ENCODE measurements around the gene PPOX. TPM values are rescaled to one million over a fixed set of nuclear protein-coding genes. Genes with fewer than 3 reads are reported as not detected.

Gene PPOX
- total RNA-seq, 1 donor from 2014 or later: 36.3 TPM

DNA sequence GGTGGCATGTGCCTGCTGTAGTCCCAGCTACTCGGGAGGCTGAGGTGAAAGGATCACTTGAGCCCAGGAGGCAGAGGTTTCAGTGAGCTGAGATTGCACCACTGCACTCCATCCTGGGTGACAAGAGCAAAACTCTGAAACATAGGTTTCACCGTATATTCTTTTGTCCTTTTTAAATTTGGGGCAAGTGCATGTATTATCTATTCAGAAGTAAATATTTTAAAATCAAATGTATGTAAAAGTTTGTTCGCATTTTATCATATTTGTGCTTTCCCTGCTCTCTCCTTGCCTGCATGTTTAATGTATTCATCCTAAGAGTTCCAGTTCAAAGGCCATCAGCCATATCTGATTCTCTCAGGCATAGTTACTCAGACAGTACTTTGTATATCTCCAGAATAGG is 20.4 kb upstream of the PPOX start:
- intact Hi-C loops (cut with micrococcal nuclease): no loop called here

DNA sequence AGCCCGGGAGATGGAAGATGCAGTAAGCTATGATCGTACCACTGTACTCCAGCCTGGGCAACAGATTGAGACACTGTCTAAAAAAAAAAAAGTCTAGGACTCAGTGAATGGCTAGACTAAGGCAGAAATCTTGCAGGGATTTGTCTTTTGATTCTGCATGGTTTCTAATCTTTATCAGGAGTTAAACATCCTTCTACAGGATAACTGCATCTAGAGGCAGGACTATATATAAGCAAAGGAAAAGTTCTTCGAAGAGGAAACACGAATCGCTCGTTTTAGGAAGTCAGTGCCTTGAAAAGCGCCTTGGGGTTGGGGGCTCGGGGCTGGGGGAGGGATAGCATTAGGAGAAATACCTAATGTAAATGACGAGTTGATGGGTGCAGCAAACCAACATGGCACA is 13.1 kb upstream of the PPOX start:
- intact Hi-C loops (cut with micrococcal nuclease): loop anchor here (1.0 to 2.0 kb wide), 5 partner anchors 14 to 107 kb away; partner anchors contain the start of genes DEDD, NIT1, PFDN2 and PPOX

DNA sequence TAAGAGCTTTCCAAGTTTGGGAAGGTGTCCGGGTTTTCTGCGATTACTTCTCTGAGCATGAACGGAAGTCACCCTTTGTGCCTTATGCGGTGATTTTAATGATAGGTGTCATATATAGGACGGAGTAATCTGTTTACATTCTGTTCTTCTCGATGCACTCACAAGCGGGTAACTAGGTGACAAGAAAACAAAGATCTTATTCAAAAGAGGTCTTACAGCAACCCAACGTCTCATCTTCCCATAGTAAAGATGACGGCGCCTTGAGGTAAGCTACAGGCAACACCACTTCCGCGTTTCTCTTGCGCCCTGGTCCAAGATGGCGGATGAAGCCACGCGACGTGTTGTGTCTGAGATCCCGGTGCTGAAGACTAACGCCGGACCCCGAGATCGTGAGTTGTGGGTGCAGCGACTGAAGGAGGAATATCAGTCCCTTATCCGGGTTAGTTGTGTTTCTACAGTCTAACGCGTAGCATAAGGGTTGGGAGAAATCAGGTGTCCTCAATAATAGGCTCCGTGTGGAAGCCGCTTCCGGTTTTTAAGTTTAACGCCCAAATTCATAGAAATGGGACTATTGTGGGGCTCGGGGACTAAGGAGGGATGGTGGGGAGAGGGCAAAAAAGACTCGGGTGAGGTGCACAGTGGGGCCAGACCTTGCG is 12.4 kb upstream of the PPOX start, which contains the start of gene UFC1:
Gene UFC1 (plus strand): TSS at position 297 of the 656 bp plus-strand sequence. CDS start 20 bp downstream, at position 317.
- intact Hi-C loops (cut with micrococcal nuclease): loop anchor here (1.0 to 2.0 kb wide), 5 partner anchors 13 to 108 kb away; partner anchors contain the start of genes DEDD, NIT1, PFDN2 and PPOX

DNA sequence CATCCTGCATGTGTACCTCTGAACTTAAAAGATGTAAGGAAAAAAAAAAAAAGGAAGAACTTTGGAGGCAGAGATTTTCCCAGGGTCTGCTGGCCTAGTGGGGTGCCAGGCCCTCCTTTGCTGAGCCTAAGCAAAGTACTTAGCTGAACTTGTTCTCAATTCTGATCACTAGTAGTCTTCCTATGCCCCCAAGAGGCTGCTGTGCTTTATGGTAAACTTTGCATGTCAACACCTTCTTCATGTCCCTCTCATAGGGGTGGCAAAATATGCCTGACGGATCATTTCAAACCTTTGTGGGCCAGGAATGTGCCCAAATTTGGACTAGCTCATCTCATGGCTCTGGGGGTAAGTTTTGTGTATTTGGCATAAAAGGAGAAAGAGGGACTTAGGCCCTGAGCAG is 8.4 kb upstream of the PPOX start:
- intact Hi-C loops (cut with micrococcal nuclease): loop anchor here (2.0 kb wide), 1 partner anchor 45 kb away; the partner anchor contains the start of gene NDUFS2

DNA sequence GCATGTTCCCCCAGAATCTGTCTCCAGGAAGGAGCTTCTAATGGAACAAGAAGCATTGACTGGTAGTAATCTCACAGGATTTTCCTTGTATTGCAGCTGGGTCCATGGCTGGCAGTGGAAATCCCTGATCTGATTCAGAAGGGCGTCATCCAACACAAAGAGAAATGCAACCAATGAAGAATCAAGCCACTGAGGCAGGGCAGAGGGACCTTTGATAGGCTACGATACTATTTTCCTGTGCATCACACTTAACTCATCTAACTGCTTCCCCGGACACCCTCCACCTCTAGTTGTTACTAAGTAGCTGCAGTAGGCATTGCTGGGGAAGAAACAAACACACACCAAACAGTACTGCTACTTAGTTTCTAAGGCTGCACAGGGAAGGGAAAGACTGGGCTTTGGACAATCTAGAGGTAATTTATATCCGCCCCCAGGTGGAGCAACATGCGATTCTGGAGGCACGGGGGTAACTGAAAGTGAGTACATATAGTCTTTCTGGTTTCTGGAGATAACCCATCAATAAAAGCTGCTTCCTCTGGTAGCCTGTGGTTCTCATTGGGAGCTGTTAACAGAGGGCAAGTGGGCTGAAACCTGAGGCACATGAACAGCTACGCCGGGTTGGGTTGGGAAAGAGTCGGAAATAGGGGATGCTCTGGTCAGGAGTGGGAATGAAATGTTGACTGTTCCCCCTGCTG is 7.8 kb upstream of the PPOX start:
- intact Hi-C loops (cut with micrococcal nuclease): loop anchor here (2.0 kb wide), 1 partner anchor 44 kb away; the partner anchor contains the start of gene NDUFS2

DNA sequence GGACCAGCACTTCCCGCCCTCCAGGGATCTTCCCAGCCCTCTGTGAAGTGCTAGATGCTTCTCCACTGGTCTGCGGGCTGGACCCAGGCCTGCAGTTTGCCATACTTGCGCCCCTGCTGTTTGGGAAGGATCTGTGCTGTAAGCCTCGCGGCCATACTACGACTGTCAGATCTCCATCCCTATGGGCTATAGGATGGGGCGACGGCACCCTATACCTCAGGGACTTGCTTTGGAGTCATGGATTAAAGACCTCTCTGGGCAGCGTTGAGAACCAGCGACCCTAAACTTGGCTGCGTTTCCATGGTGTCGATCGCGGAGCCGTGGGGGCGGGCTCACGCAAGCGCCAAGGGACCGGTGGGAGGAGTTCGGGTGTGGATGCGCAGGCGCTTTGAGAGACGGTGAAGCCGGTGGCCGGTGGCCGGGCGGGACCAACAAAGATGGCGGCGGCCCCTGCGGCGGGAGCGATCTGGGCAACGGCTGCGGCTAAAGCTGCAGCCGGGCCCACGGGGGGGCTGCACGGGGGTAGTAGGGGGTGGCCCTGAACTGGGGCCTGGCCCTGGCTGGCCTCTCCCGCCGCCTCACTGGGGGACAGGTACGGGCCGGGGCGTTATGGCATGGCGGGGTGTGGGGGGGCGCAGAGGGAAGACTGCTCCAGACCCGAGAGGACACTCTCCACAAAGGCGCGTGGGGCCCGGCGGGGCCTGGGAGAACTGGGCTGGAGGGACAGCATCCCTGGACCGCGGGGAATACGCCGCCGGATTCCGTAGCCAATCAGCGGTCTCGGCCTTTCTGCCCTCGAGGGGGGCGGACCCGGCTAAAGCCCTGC is 6.9 kb upstream of the PPOX start, which contains the start of gene USP21:
Gene USP21 (plus strand): TSS at position 414 of the 826 bp plus-strand sequence. CDS start 1,141 bp downstream, outside the sequence.
- intact Hi-C loops (cut with micrococcal nuclease): loop anchor here (2.0 kb wide), 1 partner anchor 44 kb away; the partner anchor contains the start of gene NDUFS2

DNA sequence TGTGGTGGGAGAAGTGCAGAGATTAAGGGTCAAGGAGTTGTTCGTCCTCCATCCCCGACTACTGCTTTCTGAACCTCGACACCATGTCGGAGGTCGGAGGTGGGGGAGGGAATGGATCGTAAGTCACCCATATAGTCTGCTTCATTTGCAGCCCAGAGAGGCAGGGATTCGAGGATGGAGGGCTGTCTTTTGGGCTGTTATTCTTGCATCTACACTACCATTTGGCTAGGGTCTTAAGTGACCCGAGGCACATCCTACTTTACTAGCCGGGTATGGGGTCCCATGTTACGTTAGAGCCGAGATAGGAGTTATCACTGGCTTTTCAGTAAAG is 6.3 kb upstream of the PPOX start:
- intact Hi-C loops (cut with micrococcal nuclease): loop anchor here (2.0 kb wide), 1 partner anchor 43 kb away; the partner anchor contains the start of gene NDUFS2

- intact Hi-C loops (cut with micrococcal nuclease): no loop called here
Observed at GRCh38 chr1:161160671-161161145, 5.5 kb upstream of the PPOX start.

DNA sequence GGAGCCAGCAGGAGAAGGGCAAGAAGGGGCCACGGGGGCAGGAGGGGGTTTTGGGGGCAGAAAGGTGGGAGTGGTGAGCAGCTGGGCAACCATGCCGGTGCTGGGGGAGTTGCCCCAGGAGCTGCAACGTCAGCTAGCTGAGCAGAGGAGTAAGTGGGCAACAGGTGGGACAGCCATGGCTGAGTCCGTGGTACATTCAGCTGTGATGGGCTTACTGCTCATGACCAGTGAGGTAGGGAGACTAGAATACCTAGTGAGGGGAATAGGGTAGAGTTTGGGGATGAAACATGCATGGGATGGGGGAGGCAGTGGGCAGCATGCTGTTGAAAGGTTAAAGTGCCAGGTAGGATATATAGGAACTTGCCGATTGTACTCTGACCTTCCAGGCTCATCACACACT is 4.6 kb upstream of the PPOX start:
- intact Hi-C loops (cut with micrococcal nuclease): no loop called here

DNA sequence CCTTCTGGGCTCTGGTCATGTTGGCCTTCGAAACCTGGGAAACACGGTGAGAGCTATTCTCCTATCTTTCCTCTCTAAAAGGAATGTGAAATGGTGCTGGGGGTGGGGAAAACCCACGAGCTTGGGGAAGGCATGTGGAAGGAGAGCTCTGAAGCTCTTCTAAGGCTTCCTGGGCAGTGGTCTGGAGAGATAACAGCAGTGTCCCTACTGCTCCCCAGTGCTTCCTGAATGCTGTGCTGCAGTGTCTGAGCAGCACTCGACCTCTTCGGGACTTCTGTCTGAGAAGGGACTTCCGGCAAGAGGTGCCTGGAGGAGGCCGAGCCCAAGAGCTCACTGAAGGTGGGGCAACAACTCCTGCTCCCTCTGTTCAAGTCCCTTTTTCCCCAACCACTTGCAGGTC is 4.2 kb upstream of the PPOX start:
- intact Hi-C loops (cut with micrococcal nuclease): no loop called here

GRCh38 chr1:161162806-161163205 is 3.4 kb upstream of the PPOX start:
- intact Hi-C loops (cut with micrococcal nuclease): no loop called here

DNA sequence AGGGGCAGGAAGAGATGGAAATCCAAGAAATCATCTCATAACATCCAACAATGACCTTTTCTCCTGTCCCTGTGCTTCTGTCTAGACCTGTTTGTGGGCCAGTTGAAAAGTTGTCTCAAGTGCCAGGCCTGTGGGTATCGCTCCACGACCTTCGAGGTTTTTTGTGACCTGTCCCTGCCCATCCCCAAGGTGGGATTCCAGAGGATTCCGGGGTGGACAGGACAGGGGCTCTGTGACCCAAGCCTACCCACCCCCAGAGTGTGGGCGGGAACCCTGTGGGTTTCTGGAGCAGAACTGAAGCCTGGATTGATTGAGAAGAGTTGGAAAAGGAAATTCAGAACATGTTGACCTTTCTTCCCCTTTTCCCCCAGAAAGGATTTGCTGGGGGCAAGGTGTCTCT is 2.4 kb upstream of the PPOX start:
- intact Hi-C loops (cut with micrococcal nuclease): no loop called here

- intact Hi-C loops (cut with micrococcal nuclease): no loop called here
Observed at GRCh38 chr1:161164901-161165610, 1.2 kb upstream of the PPOX start.

DNA sequence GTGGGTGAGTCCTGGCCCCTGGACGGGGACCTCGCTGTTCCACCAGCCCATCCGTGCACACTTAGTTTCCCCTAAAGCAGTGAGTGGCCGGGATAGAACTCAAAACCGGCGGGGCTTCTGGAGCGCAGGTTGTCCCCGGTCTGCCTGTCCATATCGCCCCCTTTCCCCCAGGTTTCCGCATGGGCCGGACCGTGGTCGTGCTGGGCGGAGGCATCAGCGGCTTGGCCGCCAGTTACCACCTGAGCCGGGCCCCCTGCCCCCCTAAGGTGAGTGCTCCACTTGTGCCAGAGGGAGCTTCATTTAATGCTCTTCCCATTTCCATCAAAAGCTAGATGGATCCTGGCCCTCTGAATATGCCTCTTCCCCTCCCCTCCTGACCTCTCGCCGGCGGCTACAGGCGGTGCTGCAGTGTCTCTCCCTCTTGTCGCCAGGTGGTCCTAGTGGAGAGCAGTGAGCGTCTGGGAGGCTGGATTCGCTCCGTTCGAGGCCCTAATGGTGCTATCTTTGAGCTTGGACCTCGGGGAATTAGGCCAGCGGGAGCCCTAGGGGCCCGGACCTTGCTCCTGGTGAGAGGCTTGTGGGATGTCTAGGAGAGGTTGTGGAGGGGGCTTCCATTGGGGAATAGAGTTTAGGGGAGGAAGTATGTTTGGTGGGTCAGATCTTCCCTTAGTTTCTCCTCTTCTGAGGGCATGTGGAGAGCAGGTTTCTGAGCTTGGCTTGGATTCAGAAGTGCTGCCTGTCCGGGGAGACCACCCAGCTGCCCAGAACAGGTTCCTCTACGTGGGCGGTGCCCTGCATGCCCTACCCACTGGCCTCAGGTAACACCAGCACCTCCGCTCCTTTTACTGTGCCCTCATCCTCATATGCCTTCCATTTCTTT is 683 bp downstream of the PPOX start:
- intact Hi-C loops (cut with micrococcal nuclease): loop anchor here (1.0 to 2.0 kb wide), 6 partner anchors 10 to 58 kb away; partner anchors contain the start of genes B4GALT3, DEDD, NDUFS2 and UFC1

DNA sequence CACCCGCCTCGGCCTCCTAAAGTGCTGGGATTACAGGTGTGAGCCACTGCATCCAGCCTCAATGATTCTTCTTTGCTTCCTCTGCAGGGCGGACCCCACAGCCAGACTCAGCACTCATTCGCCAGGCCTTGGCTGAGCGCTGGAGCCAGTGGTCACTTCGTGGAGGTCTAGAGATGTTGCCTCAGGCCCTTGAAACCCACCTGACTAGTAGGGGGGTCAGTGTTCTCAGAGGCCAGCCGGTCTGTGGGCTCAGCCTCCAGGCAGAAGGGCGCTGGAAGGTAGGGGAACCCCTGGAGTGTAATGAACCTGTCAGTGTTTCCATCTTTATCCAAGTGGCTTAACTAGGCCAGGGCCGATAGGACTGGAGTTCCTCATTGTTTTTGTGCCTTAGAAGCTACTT is 2.7 kb downstream of the PPOX start:
- intact Hi-C loops (cut with micrococcal nuclease): no loop called here

- intact Hi-C loops (cut with micrococcal nuclease): no loop called here
Observed at GRCh38 chr1:161171191-161171590, 5.0 kb downstream of the PPOX start.

GRCh38 chr1:161171696-161172095 is 5.5 kb downstream of the PPOX start:
- intact Hi-C loops (cut with micrococcal nuclease): no loop called here

DNA sequence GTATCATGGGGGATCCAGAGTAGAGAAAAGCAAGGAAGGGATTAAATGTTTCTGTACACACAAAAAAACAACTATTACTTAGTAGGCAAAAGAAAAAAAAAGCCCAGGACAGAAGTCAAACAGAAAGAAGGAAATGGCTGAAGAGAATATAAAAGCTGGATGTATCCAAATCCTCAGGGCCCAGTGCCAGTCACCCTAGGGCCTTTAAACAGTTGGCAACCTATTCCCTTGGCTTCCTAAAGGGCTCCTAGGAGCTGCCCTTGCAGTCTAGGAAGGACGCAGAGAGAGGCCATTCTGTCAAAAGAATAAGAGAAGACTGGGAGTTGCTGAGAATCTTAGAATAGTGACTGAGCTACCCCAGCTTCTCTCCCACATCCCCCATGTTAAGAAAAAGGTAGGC is 6.1 kb downstream of the PPOX start:
- intact Hi-C loops (cut with micrococcal nuclease): no loop called here

- intact Hi-C loops (cut with micrococcal nuclease): no loop called here
Observed at GRCh38 chr1:161172776-161173376, 6.7 kb downstream of the PPOX start.

Data from T-helper 2 cell treated with Interferon-gamma antibody and Interleukin-4, amounts not matched to agents 100 ng/mL and 5 ng/mL, for 36 hours (primary cell).